NB4 (cell line): ENCODE data around the gene SMIM24.

Source experiments
- MYC ChIP-seq: IDR thresholded peaks from 2 replicates; pipeline ENCODE4 v1.6.1; 2011; ENCODE audit warnings: low read depth, low read length
- POLR2A ChIP-seq: IDR thresholded peaks from 2 replicates; pipeline ENCODE4 v1.6.1; 2011; ENCODE audit warnings: mild to moderate bottlenecking; ENCODE audit not compliant: insufficient read length; ENCODE audit errors: extremely low read depth
- TF ChIP-seq, protein P1 (sequence below): IDR thresholded peaks from one replicate; pipeline ENCODE4 v1.5.1; 2012; ENCODE audit warnings: low read depth, low read length
- TF ChIP-seq, protein P2 (sequence below): IDR thresholded peaks from 2 replicates; pipeline ENCODE4 v1.6.1; 2011; ENCODE audit warnings: low read depth, low read length

DNA sequence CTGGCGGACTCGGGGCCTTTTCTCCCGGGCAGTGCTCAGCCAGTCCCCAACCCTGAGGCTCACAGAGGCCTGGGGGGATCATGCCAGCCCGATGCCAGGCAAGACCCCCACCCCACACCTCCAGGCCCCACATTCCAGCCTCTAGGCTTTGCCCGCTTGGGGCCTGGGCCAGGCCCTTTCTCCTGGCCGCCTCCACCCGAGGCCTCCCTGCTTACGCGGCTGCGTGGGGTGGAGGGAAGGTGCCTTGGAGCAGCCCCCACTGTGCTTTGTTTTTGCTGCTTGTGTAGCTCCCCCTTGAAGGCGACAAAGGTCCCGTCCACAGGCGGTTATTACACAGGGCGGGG, 38.4 kb downstream of the SMIM24 start:
- TF ChIP-seq, protein P1, sequence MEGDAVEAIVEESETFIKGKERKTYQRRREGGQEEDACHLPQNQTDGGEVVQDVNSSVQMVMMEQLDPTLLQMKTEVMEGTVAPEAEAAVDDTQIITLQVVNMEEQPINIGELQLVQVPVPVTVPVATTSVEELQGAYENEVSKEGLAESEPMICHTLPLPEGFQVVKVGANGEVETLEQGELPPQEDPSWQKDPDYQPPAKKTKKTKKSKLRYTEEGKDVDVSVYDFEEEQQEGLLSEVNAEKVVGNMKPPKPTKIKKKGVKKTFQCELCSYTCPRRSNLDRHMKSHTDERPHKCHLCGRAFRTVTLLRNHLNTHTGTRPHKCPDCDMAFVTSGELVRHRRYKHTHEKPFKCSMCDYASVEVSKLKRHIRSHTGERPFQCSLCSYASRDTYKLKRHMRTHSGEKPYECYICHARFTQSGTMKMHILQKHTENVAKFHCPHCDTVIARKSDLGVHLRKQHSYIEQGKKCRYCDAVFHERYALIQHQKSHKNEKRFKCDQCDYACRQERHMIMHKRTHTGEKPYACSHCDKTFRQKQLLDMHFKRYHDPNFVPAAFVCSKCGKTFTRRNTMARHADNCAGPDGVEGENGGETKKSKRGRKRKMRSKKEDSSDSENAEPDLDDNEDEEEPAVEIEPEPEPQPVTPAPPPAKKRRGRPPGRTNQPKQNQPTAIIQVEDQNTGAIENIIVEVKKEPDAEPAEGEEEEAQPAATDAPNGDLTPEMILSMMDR, result no peak
- TF ChIP-seq POLR2A, result no peak
- TF ChIP-seq, protein P2, sequence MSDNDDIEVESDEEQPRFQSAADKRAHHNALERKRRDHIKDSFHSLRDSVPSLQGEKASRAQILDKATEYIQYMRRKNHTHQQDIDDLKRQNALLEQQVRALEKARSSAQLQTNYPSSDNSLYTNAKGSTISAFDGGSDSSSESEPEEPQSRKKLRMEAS, result no peak
- no peak for TF ChIP-seq MYC
